NCI-H460 (cell line): ENCODE measurements around the gene SCAPER. TPM values are rescaled to one million over a fixed set of nuclear protein-coding genes. Genes with fewer than 3 reads are reported as not detected.
"Not testable (repeated sequence)": the region's sequence is repeated elsewhere in the genome, so short reads cannot be mapped to it uniquely, and the experiment has no call there.

Experiments used
- DNase-seq: peaks from one replicate; pipeline ENCODE4 v3.0.0-alpha.2; 2016; ENCODE audit warnings: low read depth; ENCODE audit errors: extremely low read depth
- total RNA-seq: library from RNA; depleted of rRNA; stranded (reverse); fragments of >200 nt; shearing (Covaris generic); gene quantifications from 2 replicates; pipeline ENCODE4 v1.2.3, GENCODE V29; 2014

SCAPER gene
- total RNA-seq, 1 experiment from 2014 or later = 8.8 TPM

- DNase-seq = no peak
Measured at GRCh38 chr15:76335307-76336253, 569.6 kb downstream of the SCAPER start.

- DNase-seq = no peak
Measured at GRCh38 chr15:76334438-76335306, 570.5 kb downstream of the SCAPER start.

- peak; percentile 43 for DNase-seq
Measured at GRCh38 chr15:76333720-76334437, 571.3 kb downstream of the SCAPER start.

- DNase-seq = no peak
Measured at GRCh38 chr15:76333309-76333708, 571.8 kb downstream of the SCAPER start.

- DNase-seq = no peak
Measured at GRCh38 chr15:76332796-76333195, 572.3 kb downstream of the SCAPER start.

GRCh38 chr15:76330080-76330680 is 575.0 kb downstream of the SCAPER start:
- peak; percentile 68 for DNase-seq

GRCh38 chr15:76328958-76329357 is 576.2 kb downstream of the SCAPER start:
- no peak for DNase-seq

- DNase-seq = no peak
Measured at GRCh38 chr15:76328106-76328696, 576.9 kb downstream of the SCAPER start.

- no peak for DNase-seq
Measured at GRCh38 chr15:76327191-76328105, 577.7 kb downstream of the SCAPER start.

GRCh38 chr15:76325704-76326103 is 579.4 kb downstream of the SCAPER start:
- no peak for DNase-seq

- DNase-seq = no peak
Measured at GRCh38 chr15:76324066-76324465, 581.1 kb downstream of the SCAPER start.

- DNase-seq = no peak
Measured at GRCh38 chr15:76321602-76322001, 583.5 kb downstream of the SCAPER start.

GRCh38 chr15:76321171-76321570 is 584.0 kb downstream of the SCAPER start:
- no peak for DNase-seq

GRCh38 chr15:76320012-76320411 is 585.1 kb downstream of the SCAPER start:
- DNase-seq = no peak

- DNase-seq = no peak
Measured at GRCh38 chr15:76313731-76314130, 591.4 kb downstream of the SCAPER start.

GRCh38 chr15:76313175-76313567 is 592.0 kb downstream of the SCAPER start:
- DNase-seq = not testable (repeated sequence)

- DNase-seq = peak; percentile 86
Measured at GRCh38 chr15:76312540-76313174, 592.5 kb downstream of the SCAPER start.
